Globus pallidus (tissue), 1 donor: ENCODE results near the gene BFSP2.
"Not testable (repeated sequence)": the region's sequence is repeated elsewhere in the genome, so short reads cannot be mapped to it uniquely, and the experiment has no call there.

Experiments used
- DNase-seq: peaks from one replicate; pipeline ENCODE4 v3.0.0-alpha.2; 2015; ENCODE audit warnings: low spot score

BFSP2 gene

DNA sequence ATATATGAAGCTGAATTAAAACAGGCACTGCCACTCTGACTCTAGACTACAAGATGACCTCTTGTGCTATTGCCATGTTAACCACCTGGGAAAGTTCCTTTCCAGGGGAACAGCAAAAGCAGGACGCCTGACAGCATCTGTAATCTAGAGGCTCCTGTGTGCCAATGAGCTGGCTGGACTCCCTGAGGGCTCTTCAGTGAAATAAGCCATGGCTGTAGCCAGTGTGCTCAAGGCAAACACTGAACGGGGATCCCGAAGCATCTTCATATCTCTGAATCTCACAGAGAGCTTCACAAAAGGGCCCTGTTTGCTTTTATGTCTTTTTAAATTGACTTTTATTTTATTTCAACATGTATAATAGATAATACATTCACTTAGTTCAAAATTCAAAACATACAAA, 57.2 kb downstream of the BFSP2 start:
- DNase-seq: no peak

DNA sequence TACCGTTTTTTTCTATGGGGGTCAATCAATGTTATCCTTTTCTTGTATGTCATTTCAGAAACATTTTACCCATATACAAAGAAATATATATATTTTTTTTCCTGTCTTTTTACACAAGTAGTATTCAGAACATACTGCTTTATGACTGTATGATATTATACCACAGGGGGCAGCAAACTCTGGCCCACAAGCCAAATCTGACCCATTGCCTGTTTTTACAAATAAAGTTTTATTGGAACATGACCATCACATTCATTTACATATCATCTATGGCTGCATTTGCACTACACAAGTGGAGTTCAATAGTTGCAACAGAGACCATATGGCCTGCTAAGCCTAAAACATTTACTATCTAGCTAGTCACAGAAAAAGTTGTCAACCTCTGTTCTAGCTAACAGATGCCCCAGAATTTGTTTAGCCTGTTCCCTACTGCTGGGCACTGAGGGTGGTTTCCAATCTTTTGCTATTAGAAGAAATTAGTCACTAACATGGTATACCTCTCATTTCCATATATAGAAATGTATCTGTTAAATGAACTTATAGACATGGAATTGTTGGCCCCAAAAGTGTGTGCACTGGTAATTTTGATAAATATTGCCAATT, 57.7 kb downstream of the BFSP2 start:
- DNase-seq: no peak

DNA sequence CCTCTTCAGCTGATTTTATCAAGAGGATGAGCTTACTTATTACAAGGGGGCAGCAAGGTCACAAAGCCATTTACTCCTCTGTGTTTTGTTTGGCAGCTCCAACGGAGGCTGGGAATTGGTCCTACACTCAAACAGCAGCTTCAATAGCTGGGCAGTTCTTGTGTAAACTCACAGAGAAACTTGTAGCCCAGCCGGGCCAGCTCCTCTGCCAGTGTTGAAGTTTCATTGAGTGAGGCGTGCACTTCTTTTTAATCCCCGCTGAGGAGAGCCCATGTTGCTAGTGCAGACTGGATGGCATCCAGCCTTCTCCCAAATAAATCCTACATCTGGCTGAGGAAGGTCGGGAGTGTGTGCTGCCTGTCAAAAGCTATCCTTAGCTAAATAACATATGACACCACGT, 59.5 kb downstream of the BFSP2 start:
- no peak for DNase-seq

DNA sequence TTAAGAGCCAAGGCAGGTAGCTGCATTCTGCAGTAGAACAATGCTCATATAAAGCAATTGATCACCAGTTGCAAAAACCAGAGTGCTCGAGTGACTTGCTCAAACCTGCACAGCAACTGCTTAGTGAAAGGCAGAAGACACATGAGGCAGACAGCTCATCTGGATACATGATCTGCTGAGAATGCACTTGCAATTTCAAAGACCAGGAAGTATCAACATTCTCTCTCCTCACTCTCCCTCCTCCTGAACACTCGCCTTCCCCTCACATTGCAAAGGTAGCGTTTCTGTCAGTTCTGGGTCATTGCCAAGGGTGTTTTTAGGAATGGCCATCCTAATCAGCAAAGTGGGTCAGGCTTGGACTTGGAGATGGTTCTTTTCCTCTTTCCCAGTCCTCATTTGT, 61.0 kb downstream of the BFSP2 start:
- DNase-seq: no peak

DNA sequence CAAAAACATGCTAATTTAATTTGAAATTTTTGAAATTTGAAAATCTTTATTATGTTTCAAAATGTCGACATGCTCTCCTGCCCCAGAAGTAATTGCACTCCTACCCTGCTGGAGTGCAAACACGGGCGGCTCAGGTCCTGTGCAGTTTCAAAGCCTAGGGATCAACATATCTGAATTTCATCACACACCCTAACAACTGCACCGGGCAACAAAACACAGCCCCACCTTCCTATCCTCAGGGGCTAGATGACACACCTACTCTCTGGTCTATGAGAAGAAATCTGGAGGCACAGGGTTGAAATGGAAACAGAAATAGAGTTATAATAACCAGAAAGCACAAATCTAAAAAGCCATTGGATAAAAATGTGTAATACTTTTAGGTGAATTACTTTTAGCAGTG, 61.4 kb downstream of the BFSP2 start:
- DNase-seq: no peak

GRCh38 chr3:133463347-133463860, 63.5 kb downstream of the BFSP2 start:
- DNase-seq: no peak

- DNase-seq: no peak
Observed at GRCh38 chr3:133464573-133464972, 64.7 kb downstream of the BFSP2 start.

DNA sequence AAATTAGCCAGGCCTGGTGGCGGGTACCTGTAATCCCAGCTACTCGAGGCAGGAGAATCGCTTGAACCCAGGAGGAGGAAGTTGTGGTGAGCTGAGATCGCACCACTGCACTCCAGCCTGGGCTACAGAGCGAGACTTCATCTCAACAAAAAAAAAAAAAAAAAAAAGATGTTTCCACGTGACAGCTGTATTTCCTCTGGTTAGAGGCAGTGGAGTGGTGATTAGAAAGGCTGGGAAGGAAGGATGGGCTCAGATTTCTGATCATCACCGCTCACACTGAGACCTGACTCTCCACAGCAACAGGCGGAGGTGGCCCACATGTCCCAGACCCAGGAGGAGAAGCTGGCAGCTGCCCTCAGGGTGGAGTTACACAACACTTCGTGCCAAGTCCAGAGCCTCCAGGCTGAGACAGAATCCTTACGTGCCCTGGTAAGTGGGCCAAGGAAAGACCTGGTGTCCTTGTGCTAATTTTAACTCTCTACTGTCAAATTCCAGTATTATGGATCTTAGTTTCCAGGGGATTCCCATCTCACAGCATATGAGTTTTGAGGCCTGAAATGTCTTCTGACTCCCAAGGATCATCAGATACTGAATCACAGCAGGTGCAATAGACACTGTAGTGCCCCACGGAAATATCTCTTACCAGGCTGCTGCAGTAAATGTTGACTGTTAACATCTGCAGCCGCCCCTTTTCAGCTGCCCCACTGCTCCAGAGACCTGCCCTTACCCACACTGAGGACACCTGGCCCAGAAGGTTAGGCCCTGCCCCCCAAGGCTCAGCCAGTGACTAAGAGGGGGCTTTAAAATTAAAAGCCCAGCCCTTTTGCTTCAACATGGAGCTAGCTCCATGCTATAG, 66.9 kb downstream of the BFSP2 start:
- DNase-seq: no peak

DNA sequence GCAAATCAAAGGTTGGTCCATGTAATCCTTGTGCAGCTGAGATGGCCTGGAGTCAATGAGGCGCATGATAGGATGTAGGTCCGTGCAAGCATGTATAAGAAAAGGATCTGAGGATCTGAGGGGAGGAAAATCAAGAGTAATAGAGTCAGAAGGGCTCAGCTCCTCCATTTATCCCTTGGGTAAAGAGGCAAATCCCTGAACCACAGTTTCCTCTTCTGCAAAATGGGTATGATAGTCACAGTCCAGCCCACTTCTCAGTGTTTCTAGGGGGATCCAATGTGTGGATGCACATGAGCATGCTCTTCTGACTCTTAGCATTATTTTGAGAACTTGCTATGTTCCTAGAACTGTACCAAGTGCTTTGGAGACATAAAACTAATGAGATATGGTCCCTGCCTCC, 67.9 kb downstream of the BFSP2 start:
- no peak for DNase-seq

- no peak for DNase-seq
Observed at GRCh38 chr3:133468251-133468721, 68.4 kb downstream of the BFSP2 start.

GRCh38 chr3:133469140-133469731, 69.4 kb downstream of the BFSP2 start:
- no peak for DNase-seq

DNA sequence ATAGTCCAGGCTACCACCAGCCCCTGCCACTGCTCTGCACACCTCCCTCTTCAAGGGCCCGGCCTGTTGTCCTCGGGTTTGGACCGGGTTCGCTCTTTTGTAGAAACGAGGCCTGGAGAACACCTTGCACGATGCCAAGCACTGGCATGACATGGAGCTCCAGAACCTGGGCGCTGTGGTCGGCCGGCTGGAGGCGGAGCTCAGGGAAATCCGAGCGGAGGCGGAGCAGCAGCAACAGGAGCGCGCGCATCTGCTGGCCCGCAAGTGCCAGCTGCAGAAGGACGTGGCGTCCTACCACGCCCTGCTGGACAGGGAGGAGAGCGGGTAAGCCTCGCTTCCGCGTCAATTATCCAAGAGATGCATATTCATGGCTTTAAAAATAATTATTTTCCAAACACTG, 72.4 kb downstream of the BFSP2 start:
- DNase-seq: no peak

DNA sequence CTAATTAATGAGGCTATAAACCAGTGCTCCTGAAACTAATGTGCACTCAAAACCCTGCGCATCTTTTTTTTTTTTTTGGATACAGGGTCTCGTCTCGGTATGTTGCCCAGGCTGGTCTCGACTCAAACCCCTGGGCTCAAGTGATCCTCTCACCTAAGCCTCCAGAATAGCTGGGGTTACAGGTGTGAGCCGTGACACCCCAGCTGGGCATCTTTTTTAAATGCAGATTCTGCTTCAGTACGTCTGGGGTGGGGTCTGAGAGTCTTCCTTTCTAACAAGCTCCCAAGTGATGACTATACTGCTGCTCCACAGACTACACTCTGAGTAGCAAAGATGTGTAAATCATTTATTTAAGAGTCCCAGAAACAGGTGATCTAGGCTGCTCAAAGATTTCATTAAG, 73.0 kb downstream of the BFSP2 start:
- DNase-seq: no peak

DNA sequence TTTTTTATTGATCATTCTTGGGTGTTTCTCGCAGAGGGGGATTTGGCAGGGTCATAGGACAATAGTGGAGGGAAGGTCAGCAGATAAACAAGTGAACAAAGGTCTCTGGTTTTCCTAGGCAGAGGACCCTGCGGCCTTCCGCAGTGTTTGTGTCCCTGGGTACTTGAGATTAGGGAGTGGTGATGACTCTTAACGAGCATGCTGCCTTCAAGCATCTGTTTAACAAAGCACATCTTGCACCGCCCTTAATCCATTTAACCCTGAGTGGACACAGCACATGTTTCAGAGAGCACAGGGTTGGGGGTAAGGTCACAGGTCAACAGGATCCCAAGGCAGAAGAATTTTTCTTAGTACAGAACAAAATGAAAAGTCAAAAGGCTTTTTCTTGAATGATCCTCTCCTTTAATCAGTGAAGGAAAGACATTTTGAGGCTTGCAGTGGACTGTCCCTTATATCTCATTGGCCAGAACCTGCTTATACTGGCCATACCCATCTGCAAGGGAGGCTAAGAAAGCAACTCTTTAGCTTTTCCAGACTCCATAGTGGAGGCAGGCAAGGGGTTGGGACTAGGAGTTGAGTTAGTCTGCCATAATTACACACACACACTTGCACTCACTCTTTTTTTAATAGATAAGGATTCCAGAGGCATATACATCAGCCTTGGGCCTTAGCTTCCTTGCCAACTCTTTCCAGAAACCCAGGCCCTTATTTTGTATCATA, 73.8 kb downstream of the BFSP2 start:
- DNase-seq: not testable (repeated sequence)

- DNase-seq: peak; percentile 43
Observed at GRCh38 chr3:133474251-133474801, 74.5 kb downstream of the BFSP2 start.

DNA sequence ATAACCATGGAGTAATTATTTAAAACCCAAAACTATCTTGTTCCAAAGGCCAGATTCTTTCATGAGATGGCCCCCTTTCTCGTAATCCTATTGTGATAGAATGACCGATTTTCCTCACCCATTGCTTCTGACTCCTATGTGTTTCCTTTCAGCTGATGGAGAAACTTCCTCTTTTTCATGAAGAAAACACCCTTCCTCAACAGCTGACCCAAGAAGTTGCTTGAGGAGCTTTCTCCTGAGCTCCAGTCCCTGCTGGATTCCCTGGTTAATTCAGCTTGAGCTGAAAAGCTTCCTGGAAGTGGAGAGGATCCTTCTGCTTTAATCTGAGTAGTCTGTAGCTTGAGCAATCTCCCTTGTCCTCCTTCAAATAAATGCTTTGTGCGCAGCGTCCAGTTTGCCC, 75.0 kb downstream of the BFSP2 start:
- DNase-seq: no peak

DNA sequence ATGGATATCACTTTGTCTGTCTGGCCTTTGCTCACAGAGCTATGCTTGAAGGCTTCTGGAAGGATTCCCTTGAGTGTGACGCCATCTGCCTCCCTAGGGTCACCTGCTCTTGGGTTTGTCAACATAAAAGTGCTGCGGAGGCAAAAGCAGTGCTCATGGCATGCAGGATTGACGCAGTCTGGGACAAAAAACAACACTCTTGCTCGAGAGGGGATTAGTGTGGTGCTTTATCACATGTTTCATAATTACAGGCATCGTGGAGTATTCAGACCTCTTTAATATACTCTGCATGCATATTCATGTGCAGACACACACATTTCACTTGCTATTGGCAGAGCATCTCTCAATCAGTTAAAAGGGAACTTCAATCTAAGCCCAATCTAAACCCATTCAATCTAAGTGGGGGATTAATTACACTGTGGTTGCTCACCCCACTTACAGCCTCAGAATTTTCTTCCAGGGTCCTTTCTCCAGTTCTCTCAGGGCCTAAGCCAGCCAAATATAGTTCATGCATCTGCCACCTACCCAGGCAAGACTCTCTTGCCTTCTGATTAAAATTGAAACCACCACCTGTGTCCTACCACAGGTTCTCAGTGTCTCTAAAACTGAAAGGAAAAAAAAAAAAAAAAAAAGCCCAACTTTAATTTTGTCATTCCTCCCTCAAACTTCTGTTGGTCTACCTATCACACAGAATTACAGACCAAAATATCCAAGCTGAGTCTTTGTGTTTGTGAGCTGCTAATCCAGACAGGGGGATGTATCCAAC, 75.6 kb downstream of the BFSP2 start:
- no peak for DNase-seq

GRCh38 chr3:133476971-133477375, 77.1 kb downstream of the BFSP2 start:
- DNase-seq: no peak

- no peak for DNase-seq
Observed at GRCh38 chr3:133477487-133477886, 77.6 kb downstream of the BFSP2 start.

DNA sequence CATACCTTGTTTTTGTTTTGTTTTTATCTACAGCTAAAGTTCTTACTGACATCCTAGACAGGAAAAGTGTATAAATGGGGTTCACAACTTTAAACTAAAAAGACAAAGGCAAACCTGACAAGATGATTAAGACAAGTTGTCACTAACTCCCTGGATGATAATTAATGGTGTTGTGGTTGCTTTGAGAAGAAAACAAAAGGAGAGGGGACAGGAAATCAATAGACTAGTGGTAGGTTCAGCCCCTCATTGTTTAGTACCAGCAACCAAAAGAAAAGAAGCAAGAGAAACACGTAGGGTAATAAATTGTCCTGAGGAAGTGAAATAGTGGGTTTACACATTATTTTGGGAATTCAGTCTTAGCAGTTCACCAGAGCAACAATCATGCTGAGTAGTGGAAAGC, 78.8 kb downstream of the BFSP2 start:
- DNase-seq: no peak

DNA sequence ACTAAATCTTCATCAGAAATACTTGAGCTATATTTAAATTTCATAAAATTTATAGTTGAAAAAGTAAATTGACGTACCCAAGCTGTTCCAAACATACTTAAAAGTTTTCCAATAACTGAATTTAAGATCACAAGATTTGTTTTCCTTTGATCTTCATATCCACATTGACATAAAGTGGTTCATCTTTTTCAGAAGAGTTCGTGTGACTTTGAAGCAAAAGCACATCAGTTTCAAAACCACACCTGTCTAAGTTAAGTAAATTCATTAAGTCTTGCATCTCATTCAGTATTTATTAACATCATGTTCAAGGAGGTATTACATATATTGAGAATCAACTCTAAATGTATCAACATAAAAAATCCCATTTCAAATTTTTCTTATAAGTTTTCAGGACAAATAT, 79.5 kb downstream of the BFSP2 start:
- DNase-seq: no peak
